SKM-1 treated with dmso at 0.1 percent for 144 hours (cell line): Measurements from ENCODE around the gene ATP2A2.
"Not testable (repeated sequence)": the region's sequence is repeated elsewhere in the genome, so short reads cannot be mapped to it uniquely, and the experiment has no call there.

Source experiments
- DNase-seq: peaks from one replicate; lab custom pipeline; 2025; ENCODE audit not compliant: unreplicated experiment; lab: John Stamatoyannopoulos, UW

ATP2A2 gene

GRCh38 chr12:110280779-110281548, at the start of gene ATP2A2:
Gene ATP2A2 (plus strand): TSS chr12:110281247. CDS start chr12:110281790, 543 bp downstream.
- DNase-seq, result peak; percentile 66

DNA sequence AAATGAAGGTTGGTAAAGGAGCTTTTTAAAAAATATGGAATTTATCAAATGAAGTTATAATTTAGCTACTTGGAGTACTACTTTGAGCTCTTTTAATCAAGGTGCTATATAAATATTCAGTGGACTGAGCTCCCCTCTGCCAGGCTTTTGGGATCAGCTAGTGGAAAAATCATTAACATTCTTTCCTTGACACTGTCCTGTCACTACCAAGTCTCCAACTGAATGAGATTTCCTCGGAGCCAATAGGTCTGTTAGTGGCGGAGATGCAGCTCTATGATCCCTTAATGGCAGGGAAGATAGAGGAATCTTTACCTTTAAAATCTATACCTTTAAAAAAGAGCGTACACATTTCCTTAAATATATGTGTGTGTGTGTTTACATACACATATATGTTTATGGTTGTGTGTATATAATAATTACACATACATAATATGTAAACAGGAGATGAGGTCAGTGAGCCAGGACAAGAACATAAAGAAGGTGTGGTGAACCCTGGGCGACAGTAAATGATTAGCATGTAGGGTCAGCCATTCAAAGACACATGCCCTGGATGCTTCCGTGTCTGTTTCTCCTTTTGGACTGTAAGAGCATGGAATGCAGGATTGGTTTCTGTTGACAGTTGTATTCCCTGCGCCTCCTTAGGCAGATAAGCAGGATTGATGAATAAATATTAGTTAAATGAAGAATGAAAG, 47.7 kb upstream of the ATP2A2 start:
- DNase-seq, result no peak

DNA sequence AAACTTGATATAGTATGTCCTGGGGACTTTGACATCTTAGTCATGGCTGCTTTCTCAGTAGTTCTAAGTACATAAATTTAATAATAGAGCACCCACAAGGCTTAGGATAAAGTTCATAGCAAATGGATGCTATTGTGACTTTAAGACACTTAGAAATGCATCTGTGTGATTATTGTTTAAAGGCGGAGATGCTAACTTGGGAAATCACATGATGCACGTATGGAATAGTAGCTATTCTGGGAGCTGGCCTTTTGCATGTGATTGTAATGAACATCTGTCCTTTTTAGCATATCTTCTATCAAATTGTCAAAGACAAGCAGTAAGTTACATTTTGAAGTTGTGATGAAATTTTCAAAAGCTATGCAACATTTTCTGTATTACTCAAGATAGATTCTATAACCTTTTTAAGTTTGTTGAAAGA, 46.7 kb upstream of the ATP2A2 start:
- DNase-seq, result no peak

- peak; percentile 81 for DNase-seq
These were observed 46.3 kb upstream of the ATP2A2 start for GRCh38 chr12:110234755-110235154.

- DNase-seq, result no peak
These were observed 45.7 kb upstream of the ATP2A2 start for GRCh38 chr12:110235383-110235782.

DNA sequence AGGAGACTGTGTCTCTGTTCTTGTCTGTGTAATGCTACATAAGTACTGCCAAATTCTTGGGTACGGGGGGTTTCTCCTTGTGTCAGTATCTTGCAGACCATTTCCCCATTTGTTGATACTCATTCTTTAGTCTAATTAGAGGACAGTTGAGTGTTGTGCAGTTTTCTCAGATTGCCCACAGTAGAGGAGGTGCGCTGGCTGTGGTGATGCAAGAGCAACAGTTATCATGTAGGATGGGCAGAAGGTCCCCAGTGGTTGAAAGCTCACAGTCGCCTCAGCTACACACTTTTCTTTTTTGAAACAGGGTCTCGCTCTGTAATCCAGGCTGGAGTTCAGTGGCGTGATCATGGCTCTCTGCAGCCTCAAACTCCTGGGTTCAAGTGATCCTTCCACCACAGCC, 37.8 kb upstream of the ATP2A2 start:
- DNase-seq, result no peak

DNA sequence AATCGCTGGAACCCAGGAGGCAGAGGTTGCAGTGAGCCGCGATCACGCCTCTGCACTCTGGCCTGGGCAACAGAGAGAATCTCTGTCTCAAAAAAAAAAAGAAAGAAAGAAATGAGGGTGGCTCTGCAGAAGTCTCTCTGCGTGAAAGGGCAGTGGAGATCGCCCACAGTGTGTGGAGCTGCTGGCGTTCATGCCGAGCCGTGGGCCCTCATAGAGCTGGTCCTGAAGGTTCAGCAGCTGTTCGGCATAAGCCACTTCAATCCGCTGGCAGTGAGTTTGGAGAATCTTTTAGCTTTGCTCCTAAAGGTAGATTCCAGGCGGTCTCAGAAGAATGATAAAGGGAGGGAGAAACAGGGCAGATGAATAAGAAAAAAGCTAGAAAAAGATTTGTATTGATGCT, 36.7 kb upstream of the ATP2A2 start:
- DNase-seq, result no peak

GRCh38 chr12:110244829-110245228, 36.2 kb upstream of the ATP2A2 start:
- no peak for DNase-seq

DNA sequence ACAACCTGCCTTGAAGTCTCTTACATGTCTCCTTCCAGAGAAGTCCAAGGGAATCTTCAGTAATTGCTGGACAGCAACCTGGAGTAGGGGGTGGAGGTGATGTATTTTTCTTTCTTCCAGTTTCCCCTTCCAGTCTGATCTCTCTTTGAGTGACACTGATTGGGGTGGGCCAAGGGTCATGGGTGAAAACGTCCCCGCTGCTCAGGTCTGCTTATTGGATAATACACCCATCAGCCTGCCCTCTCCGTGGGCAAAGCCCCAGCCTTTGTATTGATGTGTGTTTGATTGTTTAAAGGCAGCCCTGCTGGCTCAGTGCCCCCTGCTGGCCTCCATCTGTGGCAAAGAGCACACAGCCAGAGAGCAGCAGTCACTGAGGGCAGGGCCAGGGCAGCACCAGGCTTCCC, 35.7 kb upstream of the ATP2A2 start:
- DNase-seq, result peak; percentile 14

- no peak for DNase-seq
These were observed 34.3 kb upstream of the ATP2A2 start for GRCh38 chr12:110246636-110247339.

DNA sequence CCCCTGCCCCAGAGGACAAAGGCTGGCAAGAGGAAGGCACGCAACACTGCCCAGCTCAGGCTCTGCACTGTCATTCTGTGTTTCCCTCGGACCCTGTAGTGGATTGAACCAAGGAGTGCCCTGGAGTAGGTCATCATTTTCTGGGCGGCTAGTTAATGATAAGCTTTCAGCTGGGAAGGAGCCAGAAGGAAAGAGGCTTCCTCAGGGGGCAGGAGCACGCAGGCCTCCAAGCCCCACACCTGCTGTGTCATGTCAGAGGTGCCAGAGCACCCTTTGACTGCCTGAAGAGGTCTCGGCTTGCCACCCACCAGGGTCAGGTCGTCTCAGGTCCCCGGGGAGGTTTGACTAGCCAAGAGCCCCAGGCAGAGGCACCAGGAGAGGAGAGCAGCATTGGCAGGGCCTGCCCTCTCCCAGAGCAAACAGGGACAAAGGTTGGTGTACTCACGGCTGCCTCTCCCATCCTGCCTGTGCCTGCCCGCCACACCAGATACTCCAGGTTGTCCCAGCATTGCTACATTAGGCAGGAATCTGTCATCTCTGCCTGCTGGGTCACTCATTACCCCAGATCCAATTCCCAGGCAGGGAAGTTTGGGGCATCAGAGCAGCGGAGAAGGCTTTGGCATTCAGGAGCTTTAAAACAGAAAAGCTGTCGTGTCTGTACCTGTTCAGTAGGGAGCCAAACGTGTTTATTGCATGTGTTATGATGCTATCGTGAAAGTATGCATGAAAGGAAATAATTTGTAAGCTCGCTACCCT, 33.5 kb upstream of the ATP2A2 start:
- no peak for DNase-seq

DNA sequence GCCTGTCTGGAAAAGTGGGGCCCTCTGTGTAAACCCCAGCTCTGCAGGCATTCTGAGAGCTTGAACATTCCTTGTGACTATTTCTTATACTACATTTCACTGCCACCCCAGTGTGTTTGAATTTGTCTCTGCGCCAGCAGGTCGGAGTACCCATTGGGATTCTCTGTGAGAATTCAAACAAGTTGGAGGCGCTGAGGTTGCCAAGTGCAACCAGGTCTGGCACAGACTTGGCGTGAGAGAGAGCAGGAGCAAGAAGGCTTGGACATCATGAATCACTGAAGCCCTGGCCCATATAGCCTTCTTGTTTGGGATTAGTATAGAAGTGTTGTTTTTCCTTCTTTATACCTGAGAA, 33.0 kb upstream of the ATP2A2 start:
- DNase-seq, result no peak

DNA sequence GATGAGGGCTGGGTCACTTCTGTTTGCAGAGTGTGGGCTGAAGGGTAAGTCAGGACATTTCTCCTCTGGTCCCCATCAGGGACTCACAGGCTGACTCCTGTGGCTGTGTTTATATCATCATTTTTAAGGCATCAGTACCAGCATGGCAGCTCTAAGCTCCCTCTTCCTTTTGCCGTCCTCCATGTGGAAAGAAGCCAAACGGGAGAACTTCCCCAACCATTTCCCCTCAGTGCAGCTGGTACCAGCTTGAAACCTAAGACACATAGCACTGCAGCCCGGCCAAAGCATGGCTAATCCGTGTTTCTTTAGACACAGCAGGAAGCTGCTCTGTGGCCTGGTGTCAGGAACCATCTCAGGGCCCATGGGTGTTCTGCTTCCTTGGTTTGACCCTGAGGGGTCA, 31.9 kb upstream of the ATP2A2 start:
- no peak for DNase-seq

GRCh38 chr12:110249716-110250225, 31.3 kb upstream of the ATP2A2 start:
- peak; percentile 9 for DNase-seq

GRCh38 chr12:110251381-110251780, 29.7 kb upstream of the ATP2A2 start:
- no peak for DNase-seq

DNA sequence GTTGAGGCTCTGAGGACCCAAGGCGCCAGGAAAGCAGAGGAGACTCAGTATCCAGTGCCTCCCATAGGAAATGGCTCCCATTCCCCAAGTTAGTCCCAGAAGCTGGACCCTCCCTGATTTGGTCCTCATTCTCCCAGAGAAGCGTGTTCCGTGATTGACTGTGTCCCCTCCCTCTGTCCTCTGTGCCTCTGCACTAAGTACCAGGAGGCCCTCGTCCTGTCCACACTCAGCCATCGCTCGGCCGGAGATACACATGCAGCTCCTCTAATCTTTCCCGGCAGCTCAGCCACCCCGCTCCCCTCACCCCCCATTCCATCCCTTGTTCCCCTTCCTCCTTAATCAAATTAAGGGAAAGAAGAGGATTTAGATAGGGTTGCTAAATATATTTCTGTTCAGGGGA, 28.3 kb upstream of the ATP2A2 start:
- no peak for DNase-seq

DNA sequence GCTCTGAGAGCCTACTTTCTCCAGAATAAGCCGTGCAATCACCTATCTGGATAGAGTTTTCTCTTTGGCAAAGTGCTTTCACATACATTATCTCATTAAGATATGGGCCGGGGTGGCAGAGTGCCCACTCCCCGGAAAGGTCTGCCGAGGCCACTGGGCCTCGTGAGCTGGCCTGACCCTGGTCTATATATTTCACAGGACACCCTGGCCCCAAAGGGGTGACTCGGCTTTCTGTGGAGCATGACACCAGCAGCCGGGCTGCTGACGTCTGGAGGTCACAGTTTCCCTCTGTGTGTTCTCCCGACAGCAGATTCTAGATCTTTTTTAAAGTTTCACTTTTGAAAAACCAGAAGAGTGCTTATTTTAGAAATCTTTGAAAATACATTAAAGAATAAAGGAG, 27.9 kb upstream of the ATP2A2 start:
- DNase-seq, result no peak

DNA sequence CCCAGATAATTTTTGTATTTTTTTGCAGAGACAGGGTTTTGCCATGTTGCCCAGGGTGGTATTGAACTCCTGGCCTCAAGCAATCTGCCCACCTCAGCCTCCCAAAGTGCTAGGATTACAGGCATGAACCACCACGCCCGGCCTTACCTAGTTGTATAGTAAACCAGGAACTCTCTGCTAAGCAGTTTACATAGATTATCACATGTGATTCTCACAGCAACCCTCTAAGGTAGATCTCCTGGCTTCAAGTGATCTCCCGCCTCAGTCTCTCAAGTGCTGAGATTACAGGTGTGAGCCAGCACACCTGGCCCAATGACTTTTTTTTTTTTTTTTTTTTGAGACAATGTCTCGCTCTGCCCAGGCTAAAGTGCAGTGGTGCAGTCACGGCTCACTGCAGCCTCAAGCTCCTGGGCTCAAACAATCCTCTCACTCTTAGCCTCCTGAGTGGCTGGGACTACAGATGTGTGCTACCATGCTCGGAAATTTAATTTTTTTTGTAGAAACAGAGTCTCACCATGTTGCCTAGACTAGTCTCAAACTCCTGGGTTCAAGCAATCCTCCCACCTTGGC, 26.0 kb upstream of the ATP2A2 start:
- no peak for DNase-seq

DNA sequence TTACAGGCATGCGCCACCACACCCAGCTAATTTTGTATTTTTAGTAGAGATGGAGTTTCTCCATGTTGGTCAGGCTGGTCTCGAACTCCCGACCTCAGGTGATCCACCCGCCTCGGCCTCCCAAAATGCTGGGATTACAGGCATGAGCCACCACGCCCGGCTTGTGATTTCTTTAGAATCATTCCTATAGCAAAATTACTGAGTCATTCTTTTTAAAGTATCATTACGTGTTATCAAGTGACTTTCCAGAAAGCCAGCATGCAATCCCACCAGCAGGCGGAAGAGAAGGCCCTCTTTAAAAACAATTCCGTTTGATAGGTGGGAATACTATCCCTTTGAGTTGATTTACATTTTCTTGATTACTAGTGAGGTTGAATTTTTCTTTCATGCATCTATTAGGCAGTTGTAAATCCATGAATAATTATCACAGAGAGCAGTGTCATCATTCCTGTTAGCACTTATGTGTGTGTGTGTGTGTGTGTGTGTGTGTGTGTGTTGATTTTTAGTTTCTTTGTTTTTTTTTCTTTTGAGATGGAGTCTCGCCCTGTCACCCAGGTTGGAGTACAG, 25.1 kb upstream of the ATP2A2 start:
- DNase-seq, result not testable (repeated sequence)

- DNase-seq, result peak; percentile 74
These were observed 24.1 kb upstream of the ATP2A2 start for GRCh38 chr12:110256780-110257431.
